ENCODE data around the gene E2F3. TPM values are rescaled to one million over a fixed set of nuclear protein-coding genes. Genes with fewer than 3 reads are reported as not detected.

Gene E2F3
- total and polyA plus RNA-seq, 2 donors (not counting 1 experiment from before 2014, with no cell fraction given) = 4.1 to 12.3 TPM

GRCh38 chr6:20375436-20375835 is 26.2 kb upstream of the E2F3 start:
- H3K36me3 ChIP-seq (ENCODE audit: control insufficient read depth, insufficient read depth, low read length) = no peaks in the 10 kb centered on the region
- no peak for DNase-seq (ENCODE audit: low read depth in 2 of 2)
- H3K27me3 ChIP-seq (ENCODE audit: control insufficient read depth, insufficient read depth, low read length) = no peaks in the 10 kb centered on the region
- no peak overlapping the region for H3K4me2 ChIP-seq (ENCODE audit: extremely low read depth, insufficient read depth, low read length)
- H4K20me1 ChIP-seq (ENCODE audit: control insufficient read depth, extremely low read depth, insufficient read depth, low read length) = no peaks in the 10 kb centered on the region
- no peak overlapping the region for H2AFZ ChIP-seq (ENCODE audit: low read length)
- no peak for TF ChIP-seq EZH2 (IDR thresholded peaks at IDR 0.05; ENCODE audit: low read length, missing control alignments)
- no peak for TF ChIP-seq CTCF (conservative IDR thresholded peaks at IDR 0.05 in 1 of 2, IDR thresholded peaks at IDR 0.05 in 1 of 2; ENCODE audit: low read depth in 1 of 2, low read length in 2 of 2)
- no peak overlapping the region for H3K4me3 ChIP-seq (replicated peaks in 1 of 4; ENCODE audit: control extremely low read depth in 1 of 4, insufficient read depth in 1 of 4, low read depth in 3 of 4, low read length in 4 of 4)
- H3K9me3 ChIP-seq (ENCODE audit: control insufficient read depth, insufficient read depth, low read depth, low read length) = no peaks in the 10 kb centered on the region
- no peak overlapping the region for H3K9ac ChIP-seq (ENCODE audit: insufficient read depth, low read length)
- no peaks in the 10 kb centered on the region for H3K79me2 ChIP-seq (ENCODE audit: control insufficient read depth, insufficient read depth, low read length)
- peaks cover 18% of the 10 kb centered on the region for H3K4me1 ChIP-seq (ENCODE audit: control insufficient read depth, extremely low read depth, insufficient read depth, low read length)
- H3K27ac ChIP-seq (ENCODE audit: insufficient read depth, low read length) = no peak overlapping the region

- H3K4me1 ChIP-seq (ENCODE audit: control insufficient read depth, extremely low read depth, insufficient read depth, low read length) = peaks cover 18% of the 10 kb centered on the region
- no peak overlapping the region for H3K9ac ChIP-seq (ENCODE audit: insufficient read depth, low read length)
- H3K4me2 ChIP-seq (ENCODE audit: extremely low read depth, insufficient read depth, low read length) = peak overlapping the region; percentile 52
- H4K20me1 ChIP-seq (ENCODE audit: control insufficient read depth, extremely low read depth, insufficient read depth, low read length) = no peaks in the 10 kb centered on the region
- no peaks in the 10 kb centered on the region for H3K79me2 ChIP-seq (ENCODE audit: control insufficient read depth, insufficient read depth, low read length)
- peak; percentile 49 to 87 for DNase-seq (ENCODE audit: low read depth in 2 of 2)
- TF ChIP-seq CTCF (conservative IDR thresholded peaks at IDR 0.05 in 1 of 2, IDR thresholded peaks at IDR 0.05 in 1 of 2; ENCODE audit: low read depth in 1 of 2, low read length in 2 of 2) = no peak
- TF ChIP-seq EZH2 (IDR thresholded peaks at IDR 0.05; ENCODE audit: low read length, missing control alignments) = no peak
- no peaks in the 10 kb centered on the region for H3K9me3 ChIP-seq (ENCODE audit: control insufficient read depth, insufficient read depth, low read depth, low read length)
- H3K27ac ChIP-seq (ENCODE audit: insufficient read depth, low read length) = peak overlapping the region; percentile 84
- H3K36me3 ChIP-seq (ENCODE audit: control insufficient read depth, insufficient read depth, low read length) = no peaks in the 10 kb centered on the region
- no peak overlapping the region for H2AFZ ChIP-seq (ENCODE audit: low read length)
- H3K27me3 ChIP-seq (ENCODE audit: control insufficient read depth, insufficient read depth, low read length) = no peaks in the 10 kb centered on the region
- no peak overlapping the region for H3K4me3 ChIP-seq (replicated peaks in 1 of 4; ENCODE audit: control extremely low read depth in 1 of 4, insufficient read depth in 1 of 4, low read depth in 3 of 4, low read length in 4 of 4)
Measured at GRCh38 chr6:20377623-20378265, 23.9 kb upstream of the E2F3 start.

GRCh38 chr6:20379231-20379630 is 22.4 kb upstream of the E2F3 start:
- no peaks in the 10 kb centered on the region for H3K79me2 ChIP-seq (ENCODE audit: control insufficient read depth, insufficient read depth, low read length)
- H3K4me2 ChIP-seq (ENCODE audit: extremely low read depth, insufficient read depth, low read length) = peak overlapping the region; percentile 51
- H4K20me1 ChIP-seq (ENCODE audit: control insufficient read depth, extremely low read depth, insufficient read depth, low read length) = no peaks in the 10 kb centered on the region
- H2AFZ ChIP-seq (ENCODE audit: low read length) = no peak overlapping the region
- H3K4me3 ChIP-seq (replicated peaks in 1 of 4; ENCODE audit: control extremely low read depth in 1 of 4, insufficient read depth in 1 of 4, low read depth in 3 of 4, low read length in 4 of 4) = no peak overlapping the region
- peak in 1 of 2 donors; percentile 29 for DNase-seq (ENCODE audit: low read depth in 2 of 2)
- no peak overlapping the region for H3K9ac ChIP-seq (ENCODE audit: insufficient read depth, low read length)
- H3K27me3 ChIP-seq (ENCODE audit: control insufficient read depth, insufficient read depth, low read length) = no peaks in the 10 kb centered on the region
- H3K36me3 ChIP-seq (ENCODE audit: control insufficient read depth, insufficient read depth, low read length) = no peaks in the 10 kb centered on the region
- H3K27ac ChIP-seq (ENCODE audit: insufficient read depth, low read length) = peak overlapping the region; percentile 84
- H3K4me1 ChIP-seq (ENCODE audit: control insufficient read depth, extremely low read depth, insufficient read depth, low read length) = peaks cover 18% of the 10 kb centered on the region
- TF ChIP-seq CTCF (conservative IDR thresholded peaks at IDR 0.05 in 1 of 2, IDR thresholded peaks at IDR 0.05 in 1 of 2; ENCODE audit: low read depth in 1 of 2, low read length in 2 of 2) (no peak), EZH2 (IDR thresholded peaks at IDR 0.05; ENCODE audit: low read length, missing control alignments) (no peak)
- no peaks in the 10 kb centered on the region for H3K9me3 ChIP-seq (ENCODE audit: control insufficient read depth, insufficient read depth, low read depth, low read length)
